ENCODE data around the gene HAP1. TPM values are rescaled to one million over a fixed set of nuclear protein-coding genes. Genes with fewer than 3 reads are reported as not detected.

Gene HAP1
- total RNA-seq, 3 donors from 2014 or later: 0.18 TPM; not detected in 2

- Mint-ChIP-seq H3K27me3 (ENCODE audit: low read depth) (peaks cover 9% of the 10 kb centered on the region), H3K4me3 (no peak overlapping the region), H3K36me3 (ENCODE audit: insufficient read depth) (no peaks in the 10 kb centered on the region), H3K4me1 (ENCODE audit: low read depth) (no peaks in the 10 kb centered on the region), H3K9me3 (no peaks in the 10 kb centered on the region)
- ATAC-seq: no peak
- DNase-seq: no peak
Observed at GRCh38 chr17:41771389-41772206, 37.2 kb upstream of the HAP1 start.

GRCh38 chr17:41769985-41770384 lies 35.5 kb upstream of the HAP1 start:
- Mint-ChIP-seq H3K36me3 (ENCODE audit: insufficient read depth) (no peaks in the 10 kb centered on the region), H3K4me3 (no peak overlapping the region), H3K27me3 (ENCODE audit: low read depth) (peaks cover 5% of the 10 kb centered on the region), H3K4me1 (ENCODE audit: low read depth) (no peaks in the 10 kb centered on the region), H3K9me3 (no peaks in the 10 kb centered on the region)
- ATAC-seq (no peak), DNase-seq (no peak)

GRCh38 chr17:41769346-41769862 lies 35.0 kb upstream of the HAP1 start:
- no peaks in the 10 kb centered on the region for H3K4me1 Mint-ChIP-seq (ENCODE audit: low read depth)
- no peak overlapping the region for H3K4me3 Mint-ChIP-seq
- H3K9me3 Mint-ChIP-seq: no peaks in the 10 kb centered on the region
- DNase-seq (no peak), ATAC-seq (no peak)
- peaks cover 4% of the 10 kb centered on the region for H3K27me3 Mint-ChIP-seq (ENCODE audit: low read depth)
- no peaks in the 10 kb centered on the region for H3K36me3 Mint-ChIP-seq (ENCODE audit: insufficient read depth)

- Mint-ChIP-seq H3K4me3 (no peak overlapping the region), H3K4me1 (ENCODE audit: low read depth) (no peaks in the 10 kb centered on the region)
- no peak for ATAC-seq
Observed at GRCh38 chr17:41768682-41769288, 34.3 kb upstream of the HAP1 start.

GRCh38 chr17:41767324-41768042 lies 33.0 kb upstream of the HAP1 start:
- no peaks in the 10 kb centered on the region for H3K36me3 Mint-ChIP-seq (ENCODE audit: insufficient read depth)
- no peaks in the 10 kb centered on the region for H3K4me1 Mint-ChIP-seq (ENCODE audit: low read depth)
- no peak for ATAC-seq
- H3K27me3 Mint-ChIP-seq (ENCODE audit: low read depth): no peaks in the 10 kb centered on the region
- no peak overlapping the region for H3K4me3 Mint-ChIP-seq
- no peak for DNase-seq
- no peaks in the 10 kb centered on the region for H3K9me3 Mint-ChIP-seq

More at GRCh38 chr17:41768682-41769288, 34.3 kb upstream of the HAP1 start:
- no peak for DNase-seq
- Mint-ChIP-seq H3K27me3 (ENCODE audit: low read depth) (peaks cover 4% of the 10 kb centered on the region), H3K9me3 (no peaks in the 10 kb centered on the region), H3K36me3 (ENCODE audit: insufficient read depth) (no peaks in the 10 kb centered on the region)

- Mint-ChIP-seq H3K4me1 (ENCODE audit: low read depth) (no peaks in the 10 kb centered on the region), H3K9me3 (no peaks in the 10 kb centered on the region), H3K4me3 (no peak overlapping the region), H3K27me3 (ENCODE audit: low read depth) (no peaks in the 10 kb centered on the region), H3K36me3 (ENCODE audit: insufficient read depth) (no peaks in the 10 kb centered on the region)
- ATAC-seq (no peak), DNase-seq (no peak)
Observed at GRCh38 chr17:41766135-41766534, 31.7 kb upstream of the HAP1 start.

GRCh38 chr17:41763327-41763726 lies 28.9 kb upstream of the HAP1 start:
- H3K27me3 Mint-ChIP-seq (ENCODE audit: low read depth): no peaks in the 10 kb centered on the region

GRCh38 chr17:41762841-41763240 lies 28.4 kb upstream of the HAP1 start:
- ATAC-seq: no peak
- Mint-ChIP-seq H3K36me3 (ENCODE audit: insufficient read depth) (no peaks in the 10 kb centered on the region), H3K4me1 (ENCODE audit: low read depth) (no peaks in the 10 kb centered on the region), H3K4me3 (no peak overlapping the region), H3K9me3 (no peaks in the 10 kb centered on the region), H3K27me3 (ENCODE audit: low read depth) (no peaks in the 10 kb centered on the region)
- no peak for DNase-seq

More at GRCh38 chr17:41763327-41763726, 28.9 kb upstream of the HAP1 start:
- Mint-ChIP-seq H3K4me1 (ENCODE audit: low read depth) (no peaks in the 10 kb centered on the region), H3K9me3 (no peaks in the 10 kb centered on the region), H3K36me3 (ENCODE audit: insufficient read depth) (no peaks in the 10 kb centered on the region), H3K4me3 (no peak overlapping the region)
- DNase-seq (no peak), ATAC-seq (no peak)

- Mint-ChIP-seq H3K4me3 (no peak overlapping the region), H3K9me3 (no peaks in the 10 kb centered on the region), H3K36me3 (ENCODE audit: insufficient read depth) (no peaks in the 10 kb centered on the region), H3K4me1 (ENCODE audit: low read depth) (no peaks in the 10 kb centered on the region), H3K27me3 (ENCODE audit: low read depth) (no peaks in the 10 kb centered on the region)
- DNase-seq (no peak), ATAC-seq (no peak)
Observed at GRCh38 chr17:41762391-41762790, 27.9 kb upstream of the HAP1 start.

GRCh38 chr17:41760878-41761277 lies 26.4 kb upstream of the HAP1 start:
- H3K4me1 Mint-ChIP-seq (ENCODE audit: low read depth): no peaks in the 10 kb centered on the region
- no peaks in the 10 kb centered on the region for H3K9me3 Mint-ChIP-seq
- H3K27me3 Mint-ChIP-seq (ENCODE audit: low read depth): no peaks in the 10 kb centered on the region
- no peak for ATAC-seq
- no peaks in the 10 kb centered on the region for H3K36me3 Mint-ChIP-seq (ENCODE audit: insufficient read depth)
- DNase-seq: no peak
- no peak overlapping the region for H3K4me3 Mint-ChIP-seq

- no peak for DNase-seq
- Mint-ChIP-seq H3K4me3 (no peak overlapping the region), H3K36me3 (ENCODE audit: insufficient read depth) (no peaks in the 10 kb centered on the region), H3K27me3 (ENCODE audit: low read depth) (no peaks in the 10 kb centered on the region), H3K4me1 (ENCODE audit: low read depth) (no peaks in the 10 kb centered on the region), H3K9me3 (no peaks in the 10 kb centered on the region)
- ATAC-seq: no peak
Observed at GRCh38 chr17:41758601-41759000, 24.2 kb upstream of the HAP1 start.

- Mint-ChIP-seq H3K36me3 (ENCODE audit: insufficient read depth) (no peaks in the 10 kb centered on the region), H3K4me1 (ENCODE audit: low read depth) (no peaks in the 10 kb centered on the region), H3K27me3 (ENCODE audit: low read depth) (peaks cover 4% of the 10 kb centered on the region)
Observed at GRCh38 chr17:41754066-41754465, 19.6 kb upstream of the HAP1 start.

GRCh38 chr17:41751288-41751687 lies 16.8 kb upstream of the HAP1 start:
- Mint-ChIP-seq H3K36me3 (ENCODE audit: insufficient read depth) (no peaks in the 10 kb centered on the region), H3K4me1 (ENCODE audit: low read depth) (no peaks in the 10 kb centered on the region), H3K4me3 (no peak overlapping the region), H3K27me3 (ENCODE audit: low read depth) (peaks cover 5% of the 10 kb centered on the region), H3K9me3 (no peaks in the 10 kb centered on the region)
- ATAC-seq (no peak), DNase-seq (no peak)

More at GRCh38 chr17:41754066-41754465, 19.6 kb upstream of the HAP1 start:
- ATAC-seq (no peak), DNase-seq (no peak)
- H3K9me3 Mint-ChIP-seq: no peaks in the 10 kb centered on the region
- no peak overlapping the region for H3K4me3 Mint-ChIP-seq

- ATAC-seq (no peak), DNase-seq (no peak)
- peaks cover 6% of the 10 kb centered on the region for H3K27me3 Mint-ChIP-seq (ENCODE audit: low read depth)
- H3K4me1 Mint-ChIP-seq (ENCODE audit: low read depth): no peaks in the 10 kb centered on the region
- H3K4me3 Mint-ChIP-seq: no peak overlapping the region
- H3K9me3 Mint-ChIP-seq: no peaks in the 10 kb centered on the region
- no peaks in the 10 kb centered on the region for H3K36me3 Mint-ChIP-seq (ENCODE audit: insufficient read depth)
Observed at GRCh38 chr17:41750862-41751261, 16.4 kb upstream of the HAP1 start.
